GM13977 (cell line): ENCODE measurements around the gene IFNA10.
A peak's percentile ranks its signal among the peaks of the same experiment; 100 is the strongest.
"Not testable (repeated sequence)": the region's sequence is repeated elsewhere in the genome, so short reads cannot be mapped to it uniquely, and the experiment has no call there.

Source experiments
- DNase-seq: peaks from one replicate; pipeline ENCODE4 v3.0.0; 2012; ENCODE audit warnings: low spot score
- CTCF ChIP-seq: IDR thresholded peaks from 2 replicates; pipeline ENCODE4 v1.5.1; 2012; ENCODE audit warnings: mild to moderate bottlenecking, control low read depth; ENCODE audit not compliant: insufficient read depth; ENCODE audit errors: extremely low read depth, missing control alignments
- in situ Hi-C: fragments of 300-500 bp; cut with MboI; formaldehyde crosslinking; loops from one replicate; pipeline ENCODE4 v1.12.0; 2022; ENCODE audit warnings: low sequenced_read_pairs, low pct_unique_long_range_greater_than_20kb, mixed read lengths, inconsistent platforms; ENCODE audit not compliant: unreplicated experiment

IFNA10 gene

GRCh38 chr9:21210311-21210710 is 3.4 kb upstream of the IFNA10 start:
- no peak for TF ChIP-seq CTCF
- in situ Hi-C loops = loop anchor here (25.0 kb wide), 1 partner anchor 102 kb away; the partner anchor contains the start of gene IFNA5
- no peak for DNase-seq

- no peak for DNase-seq
- in situ Hi-C loops = loop anchor here (25.0 kb wide), 1 partner anchor 107 kb away; the partner anchor contains the start of gene IFNA5
- no peak for TF ChIP-seq CTCF
Observed at GRCh38 chr9:21205204-21205603, 1.7 kb downstream of the IFNA10 start.

GRCh38 chr9:21202105-21202504 is 4.8 kb downstream of the IFNA10 start, which contains the start of gene IFNA7:
IFNA7 (minus strand) TSS chr9:21202205; CDS start chr9:21202165, 40 bp downstream.
- in situ Hi-C loops = loop anchor here (25.0 kb wide), 1 partner anchor 110 kb away; the partner anchor contains the start of gene IFNA5
- DNase-seq = not testable (repeated sequence)

- in situ Hi-C loops, DNase-seq: not testable (repeated sequence)
- peak; percentile 77 for TF ChIP-seq CTCF
Observed at GRCh38 chr9:21194867-21195776, 11.8 kb downstream of the IFNA10 start.

- DNase-seq, in situ Hi-C loops: not testable (repeated sequence)
Observed at GRCh38 chr9:21187487-21187886, 19.5 kb downstream of the IFNA10 start, which contains the start of gene IFNA4. IFNA4 (minus strand) TSS chr9:21187587; CDS start chr9:21187531, 56 bp downstream.

GRCh38 chr9:21182810-21183736 is 23.9 kb downstream of the IFNA10 start:
- TF ChIP-seq CTCF = peak; percentile 61
- in situ Hi-C loops, DNase-seq: not testable (repeated sequence)

- in situ Hi-C loops = no loop called here
- no peak for DNase-seq
- no peak for TF ChIP-seq CTCF
Observed at GRCh38 chr9:21174671-21175070, 32.3 kb downstream of the IFNA10 start.
